GM21576 (cell line): ENCODE data around the gene RNF182.
"Not testable (repeated sequence)": the region's sequence is repeated elsewhere in the genome, so short reads cannot be mapped to it uniquely, and the experiment has no call there.

Source experiments
- ATAC-seq: cut with Tn5 transposase; IDR thresholded peaks from one replicate; pipeline ENCODE4 v1.9.1; 2021; ENCODE audit warnings: mild to moderate bottlenecking, moderate library complexity; ENCODE audit not compliant: unreplicated experiment

RNF182 gene, protein sequence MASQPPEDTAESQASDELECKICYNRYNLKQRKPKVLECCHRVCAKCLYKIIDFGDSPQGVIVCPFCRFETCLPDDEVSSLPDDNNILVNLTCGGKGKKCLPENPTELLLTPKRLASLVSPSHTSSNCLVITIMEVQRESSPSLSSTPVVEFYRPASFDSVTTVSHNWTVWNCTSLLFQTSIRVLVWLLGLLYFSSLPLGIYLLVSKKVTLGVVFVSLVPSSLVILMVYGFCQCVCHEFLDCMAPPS

DNA sequence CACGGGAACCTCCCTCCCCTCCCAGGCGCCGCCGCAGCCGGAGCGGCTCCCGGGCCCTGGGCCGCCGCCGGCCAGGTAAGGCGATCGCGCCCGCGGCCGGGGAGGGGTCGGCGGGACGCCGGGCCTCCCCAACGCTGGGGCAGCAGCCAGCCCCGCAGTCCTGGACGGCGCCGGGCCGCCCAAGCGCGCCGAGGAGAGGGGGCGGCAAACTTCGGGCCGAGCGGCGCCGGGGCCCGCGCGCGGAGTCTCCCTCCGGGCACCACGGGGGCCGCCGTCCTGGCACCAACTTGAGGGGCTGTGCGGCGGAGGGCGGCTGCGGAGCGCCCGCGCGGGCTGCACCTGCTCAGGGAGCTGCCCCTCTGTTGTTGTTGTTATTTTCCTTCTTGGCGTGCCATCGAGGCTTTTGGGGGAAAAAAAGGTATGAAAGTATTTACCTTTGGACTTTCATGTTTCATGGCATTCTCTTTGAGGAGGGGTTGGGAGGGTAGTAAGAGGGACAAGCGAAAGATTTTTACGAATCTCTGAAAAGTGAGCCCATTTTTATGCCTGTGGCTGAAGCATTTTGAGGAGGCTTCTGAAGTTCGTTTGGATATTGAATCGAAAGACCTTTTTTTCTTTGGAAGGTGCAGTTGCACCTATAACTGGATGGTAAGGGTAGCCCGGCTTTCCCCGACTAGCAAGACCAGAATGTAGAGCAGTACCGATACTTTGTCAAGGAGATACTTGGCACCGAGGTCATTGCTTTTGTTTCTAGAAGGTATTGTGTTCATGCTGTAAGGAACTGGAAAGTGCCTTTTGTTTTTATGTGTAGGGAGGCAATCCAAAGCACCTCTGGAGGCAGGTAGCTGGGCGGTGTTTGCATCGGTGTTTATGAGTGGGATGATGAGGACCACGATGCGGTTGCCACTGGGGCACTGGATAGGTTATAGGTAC is at the start of gene RNF182:
Gene RNF182 (plus strand): TSS at position 4 of the 933 bp plus-strand sequence. CDS start 52,168 bp downstream, outside the sequence.
- no peak for ATAC-seq

DNA sequence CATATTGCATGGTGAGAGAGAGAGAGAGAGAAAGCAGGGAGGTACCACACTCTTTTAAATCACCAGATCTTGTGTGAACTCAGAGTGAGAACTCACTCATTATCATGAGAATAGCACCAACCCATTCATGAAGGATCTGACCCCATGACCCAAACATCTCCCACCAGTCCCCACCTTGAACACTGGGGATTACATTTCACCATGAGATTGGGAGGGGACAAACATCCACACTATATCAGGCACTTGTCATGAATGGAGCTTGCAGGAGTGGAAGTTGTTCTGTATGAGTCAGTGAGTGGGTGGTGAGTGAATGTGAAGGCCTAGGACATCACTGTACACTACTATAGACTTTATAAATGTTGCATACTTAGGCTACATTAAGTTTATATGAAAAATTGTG is 47.7 kb upstream of the RNF182 start:
- ATAC-seq: no peak

DNA sequence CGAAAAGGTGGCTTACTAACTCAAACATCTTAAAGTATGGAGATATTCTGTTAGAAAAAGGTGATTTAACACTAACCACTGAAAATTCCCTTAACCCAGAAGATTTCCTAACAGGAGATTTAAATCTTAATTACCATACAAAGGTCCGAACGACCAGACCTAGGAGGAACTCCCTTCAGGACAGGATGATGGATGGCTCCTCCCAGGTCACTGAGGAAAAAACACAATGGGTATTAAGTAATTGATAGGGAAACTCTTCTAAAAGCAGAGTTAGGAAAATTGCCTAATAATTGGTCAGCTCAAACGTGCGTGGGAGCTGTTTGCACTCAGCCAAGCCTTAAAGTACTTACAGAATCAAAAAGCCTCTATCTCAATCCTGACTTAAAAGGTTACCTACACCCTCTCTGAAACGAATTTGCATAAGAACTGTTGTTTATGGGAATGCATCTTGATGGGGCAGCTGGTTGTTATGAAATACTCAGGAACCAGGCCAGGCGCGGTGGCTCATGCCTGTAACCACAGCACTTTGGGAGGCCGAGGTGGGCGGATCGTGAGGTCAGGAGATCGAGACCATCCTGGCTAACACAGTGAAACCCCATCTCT is 44.6 kb upstream of the RNF182 start:
- ATAC-seq: not testable (repeated sequence)

DNA sequence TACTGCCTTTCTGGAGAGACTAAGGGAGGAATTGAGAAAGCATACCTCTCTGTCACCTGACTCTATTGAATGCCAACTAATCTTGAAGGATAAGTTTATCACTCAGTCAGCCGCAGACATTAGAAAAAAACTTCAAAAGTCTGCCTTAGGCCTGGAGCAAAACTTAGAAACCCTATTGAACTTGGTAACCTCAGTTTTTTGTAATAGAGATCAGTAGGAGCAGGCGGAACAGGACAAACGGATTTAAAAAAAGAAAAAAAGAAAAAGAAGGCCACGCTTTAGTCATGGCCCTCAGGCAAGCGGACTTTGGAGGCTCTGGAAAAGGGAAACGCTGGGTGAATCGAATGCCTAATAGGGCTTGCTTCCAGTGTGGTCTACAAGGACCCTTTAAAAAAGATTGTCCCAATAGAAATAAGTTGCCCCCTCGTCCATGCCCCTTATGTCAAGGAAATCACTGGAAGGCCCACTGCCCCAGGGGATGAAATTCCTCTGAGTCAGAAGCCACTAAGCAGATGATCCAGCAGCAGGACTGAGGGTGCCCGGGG is 43.1 kb upstream of the RNF182 start:
- ATAC-seq: no peak

DNA sequence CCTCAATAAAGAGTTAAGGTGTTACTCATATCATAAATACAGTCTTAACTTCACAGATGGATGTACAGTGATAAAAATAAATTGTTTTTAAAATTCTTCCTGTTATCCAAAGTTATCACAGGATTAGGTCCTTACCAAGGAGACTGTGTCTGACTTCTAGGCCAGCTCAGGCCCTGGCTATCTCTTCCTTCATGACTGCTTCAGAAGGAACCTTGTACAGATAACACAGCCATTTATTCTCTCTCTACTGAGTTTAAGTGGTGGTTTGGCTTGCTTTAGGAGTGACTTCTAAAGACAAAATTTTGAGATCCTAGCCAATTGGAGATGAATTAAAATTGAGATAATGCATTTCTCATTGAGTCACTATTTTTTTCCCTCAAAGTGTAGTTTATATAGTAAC is 40.8 kb upstream of the RNF182 start:
- ATAC-seq: no peak

DNA sequence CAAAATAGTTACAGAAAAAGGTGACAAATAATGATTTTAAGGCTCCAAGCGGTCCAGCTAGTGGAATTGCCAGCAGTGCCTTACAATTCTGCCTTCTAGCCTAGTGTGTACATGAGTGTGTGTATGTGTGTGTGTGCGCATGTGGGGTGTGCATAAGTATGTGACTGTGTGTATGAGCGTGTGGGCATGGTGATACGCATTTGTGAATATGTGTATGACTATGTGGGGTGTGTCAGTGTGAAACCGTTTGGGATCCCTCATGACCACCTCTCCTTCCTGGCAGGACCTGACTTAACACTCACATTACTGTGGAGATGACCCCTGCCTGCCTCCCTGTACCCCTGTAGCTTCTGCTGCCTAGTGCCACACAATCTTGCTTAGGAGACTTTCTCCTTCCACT is 40.4 kb upstream of the RNF182 start:
- no peak for ATAC-seq

DNA sequence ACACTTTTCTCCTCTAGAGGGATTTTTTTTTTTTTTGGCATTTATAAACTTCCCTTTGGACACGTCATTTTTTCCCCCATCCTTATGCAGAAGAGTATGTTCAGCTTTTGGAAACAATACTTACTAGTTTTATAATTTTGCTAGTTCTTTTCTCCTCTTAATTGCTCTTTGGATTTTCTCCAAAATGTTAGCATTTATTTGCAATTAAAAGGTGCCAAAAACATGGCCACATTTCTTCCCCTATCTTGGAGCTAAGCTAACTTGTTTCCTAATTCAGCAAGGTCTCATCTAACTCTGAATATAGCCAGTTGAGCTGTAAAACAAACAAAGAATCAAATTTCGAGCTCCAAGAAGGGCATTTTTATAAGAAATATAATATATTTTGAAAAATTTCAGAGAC is 39.2 kb upstream of the RNF182 start:
- no peak for ATAC-seq

DNA sequence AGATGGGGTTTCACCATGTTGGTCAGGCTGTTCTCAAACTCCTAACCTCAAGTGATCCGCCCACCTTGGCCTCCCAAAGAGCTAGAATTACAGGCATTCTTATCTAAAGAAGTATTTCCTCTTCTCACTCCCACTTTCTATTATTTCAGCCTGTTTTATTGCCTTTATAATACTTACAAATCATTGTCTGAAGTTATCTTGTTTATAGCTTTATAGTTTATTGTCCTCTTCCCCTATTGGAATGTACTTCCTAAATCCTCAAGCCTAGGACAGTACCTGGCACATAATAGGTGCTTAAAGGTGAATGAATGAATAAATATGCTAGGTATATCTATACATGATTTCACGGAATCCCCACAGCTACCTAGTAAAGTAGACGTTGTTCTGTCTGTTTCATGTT is 37.8 kb upstream of the RNF182 start:
- ATAC-seq: no peak

DNA sequence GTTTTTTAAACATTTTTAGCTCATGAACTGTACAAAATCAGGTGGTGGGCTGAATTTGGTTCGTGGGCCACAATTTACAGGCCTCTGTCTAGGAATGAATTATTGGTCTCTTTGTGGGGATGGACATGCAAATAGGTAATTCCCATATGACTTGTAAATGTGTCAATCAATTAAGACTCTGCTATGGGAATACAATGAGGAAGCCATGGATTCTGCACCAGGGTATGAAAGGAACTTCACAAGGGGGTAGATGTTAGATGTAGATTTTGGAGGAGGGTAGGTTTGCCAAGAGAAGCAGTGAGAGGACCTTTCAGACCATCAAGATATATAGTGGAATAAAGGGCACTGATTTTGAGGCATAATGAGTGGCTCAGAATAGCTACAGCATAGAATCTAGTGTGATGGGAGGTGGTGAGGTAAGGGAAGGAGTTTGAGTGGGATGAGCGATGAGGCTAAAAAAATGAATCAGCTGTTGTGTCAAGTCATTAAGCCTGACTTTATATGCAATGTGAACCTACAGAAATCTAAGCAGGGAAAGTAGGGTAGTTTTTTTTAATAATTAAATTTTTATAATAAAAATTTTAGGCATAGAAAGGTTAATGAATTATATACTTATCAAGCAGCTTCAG is 32.6 kb upstream of the RNF182 start:
- ATAC-seq: no peak

DNA sequence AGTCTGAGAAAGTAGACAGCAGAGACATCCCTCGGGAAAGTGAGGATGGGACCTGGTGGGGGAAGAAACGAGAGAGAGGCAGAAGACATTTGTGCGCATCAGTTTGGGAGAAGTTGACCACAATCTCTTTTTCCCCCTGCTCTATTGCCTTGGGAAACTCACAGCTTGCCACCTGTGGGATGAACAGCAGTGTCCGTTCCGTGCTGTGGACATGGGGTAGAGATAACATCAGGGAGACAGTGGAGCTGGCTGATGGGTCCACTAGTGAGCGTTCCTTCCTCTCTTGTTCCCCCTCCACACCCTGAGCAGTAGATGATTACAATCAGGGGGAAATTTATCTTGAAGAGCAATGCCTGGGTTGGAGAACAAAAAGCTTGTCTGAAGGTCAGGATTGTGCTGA is 21.8 kb upstream of the RNF182 start:
- no peak for ATAC-seq

DNA sequence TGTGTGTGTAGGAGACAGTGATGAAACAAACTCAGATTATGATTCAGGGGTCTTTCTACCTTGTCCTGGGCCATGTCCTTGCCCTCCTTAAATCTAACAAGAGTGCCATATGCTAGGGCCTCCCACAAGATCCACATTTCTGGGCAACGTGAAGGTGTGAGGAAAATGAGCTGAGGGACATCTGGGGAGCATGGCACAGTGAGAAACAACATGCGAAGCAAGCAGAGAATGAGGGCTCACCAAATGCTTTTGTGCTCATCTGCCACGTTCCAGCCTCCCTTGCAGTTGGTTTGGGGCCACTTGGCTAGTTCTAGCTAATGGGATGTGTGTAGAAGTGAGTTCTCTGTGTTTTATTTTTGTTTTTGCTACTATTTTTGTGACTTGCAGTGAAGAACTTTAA is 21.4 kb upstream of the RNF182 start:
- no peak for ATAC-seq

DNA sequence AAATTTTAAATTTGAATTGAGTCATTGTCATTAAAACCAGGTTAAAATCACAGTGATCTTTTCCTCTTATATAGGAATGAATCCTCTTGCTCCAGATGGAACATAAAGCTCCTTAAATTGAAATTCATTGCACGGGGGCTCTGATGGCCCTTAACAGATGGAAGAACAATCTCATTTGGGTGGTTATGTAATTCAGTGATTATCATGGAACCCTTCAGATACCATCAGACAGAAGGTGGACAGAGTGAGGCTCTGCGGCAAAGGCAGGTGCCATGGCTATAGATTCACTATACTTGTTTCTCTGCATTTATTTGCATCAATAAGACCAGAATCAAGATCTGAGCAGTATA is 17.8 kb upstream of the RNF182 start:
- ATAC-seq: no peak

DNA sequence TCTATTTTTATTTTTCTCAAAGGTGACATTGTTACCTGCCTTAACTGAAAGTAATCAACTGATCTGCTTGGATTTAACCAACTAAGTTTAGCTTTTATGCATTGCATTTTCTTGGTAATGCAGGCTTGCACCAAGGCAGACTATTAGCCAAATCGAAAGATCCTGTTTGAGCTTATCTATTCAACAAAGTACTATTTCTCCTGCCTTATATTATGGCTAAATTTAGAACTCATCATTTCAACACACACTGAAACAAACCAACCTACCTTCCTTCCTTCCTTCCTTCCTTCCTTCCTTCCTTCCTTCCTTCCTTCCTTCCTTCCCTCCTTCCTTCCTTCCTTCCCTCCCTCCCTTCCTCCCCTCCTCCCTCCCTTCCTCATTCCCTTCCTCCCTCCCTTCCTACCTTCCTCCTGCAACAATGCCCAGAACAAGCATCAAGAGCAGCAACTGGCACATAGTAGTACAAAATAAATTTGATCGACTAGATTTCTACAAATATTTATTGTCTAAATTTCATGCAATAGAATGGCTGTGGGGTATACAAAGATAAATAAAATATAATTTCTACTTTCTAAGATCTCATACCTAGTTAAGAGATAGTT is 17.0 kb upstream of the RNF182 start:
- no peak for ATAC-seq

DNA sequence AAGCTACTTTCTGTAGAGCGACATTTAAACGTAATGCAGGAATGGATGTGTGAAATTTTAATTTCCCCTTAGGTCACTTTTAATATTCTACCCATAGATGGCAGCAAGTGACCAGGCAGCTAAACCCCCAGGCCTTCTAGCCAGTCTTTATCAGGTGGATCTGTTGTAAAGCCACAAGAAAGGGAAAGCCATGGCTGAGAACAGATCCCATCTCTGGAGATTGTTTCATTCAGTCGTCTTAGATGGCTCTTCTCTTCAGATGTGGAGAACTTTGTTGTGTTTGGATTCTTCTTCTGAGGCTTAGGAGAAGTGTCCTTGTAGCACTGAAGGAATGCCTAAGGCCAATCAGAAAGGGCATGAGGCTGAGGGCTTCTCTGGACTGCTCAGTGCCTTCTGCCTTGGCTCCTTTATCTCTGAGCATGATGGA is 15.8 kb upstream of the RNF182 start:
- no peak for ATAC-seq

DNA sequence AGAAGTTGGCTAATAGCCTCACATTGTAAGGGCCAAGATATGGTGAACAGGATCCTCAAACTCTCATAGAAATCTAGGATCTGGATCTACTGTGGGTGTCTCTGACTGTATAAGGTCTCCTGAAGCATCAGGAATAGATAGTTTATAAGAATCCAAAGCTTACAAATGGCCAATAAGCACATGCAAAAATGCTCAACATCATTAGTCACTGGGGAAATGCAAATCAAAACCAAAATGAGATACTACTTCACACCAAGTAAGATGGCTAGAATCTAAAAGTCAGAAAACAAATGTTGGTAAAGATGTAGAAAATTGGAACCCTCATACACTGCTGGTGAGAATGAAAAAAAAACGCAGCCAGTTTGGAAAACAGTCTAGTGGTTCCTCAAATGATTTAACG is 14.3 kb upstream of the RNF182 start:
- ATAC-seq: no peak

DNA sequence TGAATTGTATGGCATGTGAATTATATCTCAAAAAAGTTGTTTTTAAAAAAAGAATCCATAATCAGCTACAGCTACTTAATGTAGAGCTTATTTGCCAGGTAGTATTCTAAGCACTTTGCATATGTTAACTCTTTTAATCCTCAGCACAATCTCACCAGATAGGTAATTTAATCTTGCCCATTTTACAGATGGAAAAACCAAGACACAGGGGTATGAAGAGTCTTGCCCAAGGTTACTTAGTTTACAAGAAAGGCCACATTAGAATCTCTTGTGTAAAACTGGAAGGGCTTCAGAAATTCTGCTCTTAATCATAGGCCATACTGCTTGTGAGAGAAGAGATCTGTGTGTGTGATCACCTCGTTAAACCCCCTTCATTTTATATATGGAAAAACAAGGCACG is 13.4 kb upstream of the RNF182 start:
- ATAC-seq: no peak

DNA sequence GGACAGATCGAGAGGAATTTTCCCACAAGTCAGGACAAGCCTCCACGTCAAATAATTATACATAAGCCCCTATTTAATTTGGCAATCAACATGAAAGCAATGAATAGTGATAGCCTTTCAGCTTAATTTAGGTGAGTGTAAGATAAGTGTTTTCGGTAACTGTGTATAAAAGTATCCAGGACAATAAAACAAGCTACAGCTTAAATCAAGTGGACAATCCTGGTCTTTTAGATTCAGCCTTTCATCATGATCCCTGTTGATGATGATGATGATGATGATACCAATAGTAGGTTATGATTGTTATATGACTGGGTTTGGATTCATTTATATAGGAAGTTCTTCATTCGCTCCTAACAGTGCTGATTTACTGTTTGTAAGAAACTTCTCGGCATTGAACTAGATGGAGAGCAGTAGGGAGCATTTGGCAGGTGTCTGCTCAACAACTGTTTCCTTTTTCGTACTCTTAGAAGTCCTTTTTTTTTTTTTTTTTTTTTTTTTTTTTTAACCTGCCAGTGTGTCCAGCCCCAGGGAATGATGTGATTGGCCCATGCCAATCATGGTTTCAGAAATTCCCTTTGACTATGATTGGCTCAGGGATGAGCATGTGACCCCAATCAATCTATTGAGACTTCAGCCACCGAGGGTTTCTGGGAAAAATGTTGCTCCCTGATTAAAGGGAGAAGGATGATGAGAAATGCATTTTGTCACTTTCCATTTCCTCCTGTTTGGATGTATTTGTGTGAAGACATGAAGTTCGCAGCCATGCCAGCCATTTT is 11.3 kb upstream of the RNF182 start:
- ATAC-seq: no peak

DNA sequence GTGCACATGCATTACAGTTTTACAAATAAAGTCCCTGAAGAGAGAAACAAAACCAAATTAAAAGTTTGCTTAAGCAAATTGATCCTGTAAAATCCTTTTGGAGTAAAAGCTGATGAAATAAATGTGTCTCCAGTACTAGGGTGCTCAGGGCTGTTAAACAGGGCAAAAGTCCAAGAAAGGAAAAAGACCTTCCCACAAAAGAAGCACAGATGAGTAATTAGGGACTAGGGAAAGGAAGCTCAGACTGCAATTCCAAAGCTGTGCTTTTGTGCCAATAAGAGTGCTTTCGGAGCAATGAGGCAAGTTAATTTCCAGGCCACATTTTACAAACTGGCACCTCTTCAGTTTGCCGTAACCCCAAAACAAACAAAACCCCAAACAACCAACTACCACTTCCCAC is 10.4 kb upstream of the RNF182 start:
- ATAC-seq: no peak

DNA sequence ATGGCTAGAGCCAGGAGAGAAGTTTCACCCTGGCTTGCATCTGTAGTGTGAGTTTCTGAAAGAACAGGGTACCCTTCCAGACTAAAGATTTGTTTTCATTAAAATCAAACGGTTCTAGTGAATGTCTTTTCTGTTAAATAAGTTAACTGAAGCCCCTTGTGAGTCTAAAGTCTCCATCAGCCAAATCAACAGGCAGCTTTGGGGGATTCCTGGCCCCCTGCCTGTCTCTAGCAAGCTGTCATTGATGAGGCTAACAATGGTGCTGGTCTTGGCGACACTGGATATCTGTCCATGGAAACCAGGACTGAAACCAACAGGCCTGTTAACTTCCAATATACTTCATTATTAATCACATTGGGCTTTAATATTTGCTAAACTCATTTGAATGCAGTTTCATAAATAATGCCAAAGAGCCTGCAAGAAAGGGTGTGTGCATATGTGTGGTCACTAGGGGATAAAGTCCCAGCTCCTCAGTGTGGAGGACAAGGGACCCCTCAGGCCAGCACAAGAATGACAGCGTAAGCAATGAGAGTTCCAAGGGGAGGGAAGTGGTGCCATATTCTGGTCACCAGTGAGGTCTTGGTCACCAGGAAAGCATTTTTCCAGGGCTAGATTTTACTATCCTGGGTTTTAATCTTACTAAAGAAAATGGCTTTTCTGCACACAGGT is 9.1 kb upstream of the RNF182 start:
- ATAC-seq: no peak
